DMS114 treated with DMSO at 0.1 percent for 48 hours (cell line): ENCODE data around the gene DNAH10.

ENCODE experiments used
- DNase-seq: peaks from one replicate; lab custom pipeline; 2025; ENCODE audit not compliant: unreplicated experiment; lab: John Stamatoyannopoulos, UW

The DNAH10 gene

DNA sequence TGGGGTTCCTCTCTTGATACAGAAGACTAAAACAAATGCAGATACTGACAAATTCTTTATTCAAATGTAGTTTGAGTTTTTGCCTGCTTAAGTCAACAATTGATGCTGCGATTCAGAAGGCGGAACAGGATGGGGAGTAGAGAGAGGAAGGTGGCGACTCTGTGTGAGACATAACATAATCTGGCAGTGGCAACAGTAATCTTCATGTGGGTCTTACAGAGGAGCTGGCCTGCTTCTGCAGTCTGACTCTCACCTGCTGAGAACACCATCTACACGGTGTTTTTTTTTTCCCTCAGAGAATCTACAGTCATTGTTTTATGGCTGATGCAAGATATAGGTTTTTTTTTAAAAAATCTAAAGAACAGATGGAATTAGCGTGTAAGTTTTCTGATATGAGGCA lies 200.4 kb downstream of the DNAH10 start:
- DNase-seq: no peak

DNA sequence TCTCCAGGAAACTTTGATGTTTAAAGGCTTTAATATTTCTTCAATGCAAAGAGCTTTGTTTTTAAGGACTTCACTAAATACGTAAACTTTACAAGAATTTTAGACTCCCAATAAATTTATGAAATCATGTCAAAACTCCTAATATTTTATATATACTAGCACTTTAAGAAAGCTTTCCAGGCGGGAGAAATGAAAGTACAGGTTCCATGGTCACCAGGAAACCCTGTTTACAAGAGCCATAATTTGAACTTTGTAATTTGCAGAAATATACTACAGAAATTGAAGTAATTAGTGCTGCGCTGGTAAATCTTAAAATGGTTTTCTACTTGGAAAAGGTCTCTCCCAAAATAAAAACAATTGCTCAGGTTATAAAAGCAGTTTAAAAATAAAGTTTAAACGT lies 201.7 kb downstream of the DNAH10 start:
- DNase-seq: no peak

- DNase-seq: no peak
These were observed 203.3 kb downstream of the DNAH10 start for GRCh38 chr12:123965382-123965781.

GRCh38 chr12:123966596-123966995 lies 204.5 kb downstream of the DNAH10 start:
- no peak for DNase-seq

GRCh38 chr12:123967121-123967586 lies 205.1 kb downstream of the DNAH10 start:
- DNase-seq: no peak

- peak; percentile 13 for DNase-seq
These were observed 209.3 kb downstream of the DNAH10 start for GRCh38 chr12:123971449-123971769.

GRCh38 chr12:123971770-123972456 lies 209.8 kb downstream of the DNAH10 start:
- DNase-seq: no peak

- peak; percentile 67 for DNase-seq
These were observed 210.6 kb downstream of the DNAH10 start, which contains the start of the genes CCDC92 and ZNF664 for GRCh38 chr12:123972457-123973401. Gene CCDC92, minus strand, starts transcription at chr12:123972831. Its CDS starts 28,526 bp downstream, at chr12:123944305. Gene ZNF664, plus strand, starts transcription at chr12:123973215. Its CDS starts 38,930 bp downstream, at chr12:124012145.

DNA sequence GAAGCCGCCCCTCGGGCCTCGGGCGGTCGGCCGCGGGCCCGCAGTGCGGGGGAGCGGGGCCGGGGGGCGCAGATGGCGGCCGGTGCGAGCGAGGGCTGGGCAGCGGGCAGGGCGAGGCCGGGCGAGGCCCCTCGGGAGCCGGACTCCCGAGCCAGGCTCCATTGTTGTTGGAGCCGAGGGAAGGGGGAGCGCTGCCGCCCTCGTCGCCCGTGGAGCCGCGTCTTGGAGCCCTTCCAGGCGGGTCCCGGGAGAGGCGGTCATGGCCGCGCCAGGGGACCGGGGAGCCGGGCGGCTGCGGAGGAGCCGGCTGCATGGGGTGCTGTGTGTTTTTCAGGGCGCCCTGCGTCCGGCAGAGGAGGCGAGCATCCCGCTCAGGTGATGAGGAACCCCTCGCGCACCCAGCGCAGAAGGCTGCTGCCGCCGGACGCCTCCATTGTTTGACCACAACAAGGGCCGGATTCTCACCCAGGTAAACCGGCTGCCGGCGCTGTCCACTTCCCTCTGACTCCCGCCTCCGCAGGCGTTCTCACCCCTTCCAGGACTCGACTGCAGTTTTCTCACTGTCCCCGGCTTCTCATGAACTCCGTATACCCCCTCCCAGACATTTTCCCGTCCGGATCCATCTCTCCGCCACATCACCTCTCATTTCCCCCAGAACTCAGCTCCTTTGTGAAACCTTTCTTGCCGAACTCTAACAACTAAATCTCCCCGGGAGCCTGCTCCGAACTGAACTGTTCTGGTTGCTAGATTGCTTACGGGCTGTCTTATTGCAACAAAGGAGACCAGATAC lies 211.6 kb downstream of the DNAH10 start:
- no peak for DNase-seq

GRCh38 chr12:123976227-123976826 lies 214.2 kb downstream of the DNAH10 start:
- DNase-seq: no peak

DNA sequence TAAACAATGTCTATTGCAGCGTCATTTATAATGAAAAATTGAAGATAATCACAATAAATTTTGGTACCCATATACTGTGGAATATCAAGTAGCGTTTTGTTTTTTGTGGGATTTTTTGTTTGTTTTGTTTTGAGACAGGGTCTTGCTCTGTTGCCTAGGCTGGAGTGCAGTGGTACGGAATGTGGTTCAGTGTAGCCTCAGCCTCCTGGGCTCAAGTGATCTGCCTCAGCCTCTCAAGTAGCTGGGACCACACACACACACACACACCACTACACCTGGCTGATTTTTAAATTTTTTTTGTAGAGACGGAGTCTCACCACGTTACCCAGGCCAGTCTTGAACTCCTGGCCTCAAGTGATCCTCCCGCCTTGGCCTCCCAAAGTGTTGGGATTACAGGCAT lies 217.5 kb downstream of the DNAH10 start:
- no peak for DNase-seq

- DNase-seq: no peak
These were observed 220.2 kb downstream of the DNAH10 start for GRCh38 chr12:123982269-123982668.

DNA sequence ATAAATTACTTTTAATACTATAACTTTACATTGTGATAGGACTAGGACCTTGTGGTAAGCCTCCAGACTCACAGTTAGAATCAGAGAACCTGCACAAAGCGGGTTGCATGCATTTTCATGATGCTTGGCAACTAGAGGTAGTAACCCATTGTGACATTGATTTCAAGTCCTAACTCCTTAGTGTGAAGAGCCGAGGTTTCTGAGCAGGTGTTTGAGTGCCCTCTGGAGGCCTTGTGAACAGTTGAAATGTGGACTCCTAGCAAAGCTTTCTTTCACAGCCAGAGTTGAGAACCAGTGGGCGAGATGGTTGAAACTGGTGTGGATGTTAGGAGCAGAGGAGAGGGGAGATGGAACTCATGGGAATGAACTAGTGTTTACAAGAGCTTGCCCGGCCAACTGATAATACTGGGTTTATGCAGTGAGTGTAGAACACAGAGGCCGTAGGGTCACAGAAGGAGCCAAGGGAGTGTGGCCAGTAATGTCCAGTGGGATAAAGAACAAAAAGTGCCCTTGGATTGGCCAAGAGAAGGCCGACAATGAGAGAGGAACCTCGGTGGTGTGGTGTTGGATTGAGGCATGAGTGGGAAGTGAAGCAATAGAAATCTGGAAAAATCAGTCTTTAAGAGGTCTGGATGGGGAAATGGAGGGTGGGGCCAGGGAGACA lies 221.9 kb downstream of the DNAH10 start:
- peak; percentile 20 for DNase-seq

- no peak for DNase-seq
These were observed 222.8 kb downstream of the DNAH10 start for GRCh38 chr12:123984903-123985302.
